ENCODE measurements around the gene ADCY9.
A peak's percentile ranks its signal among the peaks of the same experiment; 100 is the strongest.
"Not testable (repeated sequence)": the region's sequence is repeated elsewhere in the genome, so short reads cannot be mapped to it uniquely, and the experiment has no call there.

The ADCY9 gene

DNA sequence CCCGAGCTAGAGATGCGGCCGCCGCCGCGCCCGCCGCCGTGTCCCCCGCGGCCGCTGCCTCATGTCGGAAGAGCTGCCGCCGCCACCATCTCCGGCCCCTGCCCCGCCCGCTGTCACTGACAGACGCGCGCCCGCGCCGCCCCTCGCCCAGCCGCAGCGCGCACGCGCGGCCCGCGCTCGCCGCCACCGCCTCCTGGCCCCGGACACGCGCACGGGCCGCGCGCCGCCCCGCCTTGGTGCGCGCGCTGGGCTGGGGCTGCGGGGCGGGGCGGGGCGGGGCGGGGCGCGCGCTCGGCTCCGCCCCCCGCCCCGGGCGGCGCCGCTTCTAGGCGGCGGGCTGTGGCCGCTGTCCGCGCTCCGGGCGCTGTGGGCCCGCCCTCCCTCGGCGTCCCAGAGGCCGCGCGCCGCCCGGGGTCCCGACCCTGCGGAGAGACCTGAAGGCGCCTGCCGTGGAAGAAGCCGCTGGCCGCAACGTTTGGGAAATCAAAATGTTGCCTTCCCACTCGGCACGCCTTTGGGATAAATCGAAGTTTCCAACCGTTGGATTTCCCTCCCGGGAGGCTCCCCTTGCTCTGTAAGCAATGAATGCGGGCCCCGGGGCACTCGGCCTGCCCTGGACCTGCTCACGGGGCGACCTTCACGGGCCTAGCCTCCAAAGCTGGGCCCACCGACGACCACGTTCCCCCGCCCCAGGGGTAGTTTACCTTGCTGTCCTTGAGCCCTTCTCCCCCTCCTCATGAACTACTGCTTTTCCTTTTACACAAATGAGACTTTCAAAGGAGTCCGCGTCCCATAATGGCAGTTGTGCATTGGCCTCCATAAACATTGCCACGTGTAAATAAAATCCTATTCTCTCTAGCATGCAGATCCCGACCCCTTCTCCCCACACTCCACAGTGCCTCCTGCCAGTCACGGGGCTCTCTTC lies at the start of gene ADCY9:
TSS of gene ADCY9 (minus strand) at position 118 of the 925 bp plus-strand sequence. CDS start 1,000 bp downstream, outside the sequence.
- ATAC-seq = peak; percentile 70 to 72

DNA sequence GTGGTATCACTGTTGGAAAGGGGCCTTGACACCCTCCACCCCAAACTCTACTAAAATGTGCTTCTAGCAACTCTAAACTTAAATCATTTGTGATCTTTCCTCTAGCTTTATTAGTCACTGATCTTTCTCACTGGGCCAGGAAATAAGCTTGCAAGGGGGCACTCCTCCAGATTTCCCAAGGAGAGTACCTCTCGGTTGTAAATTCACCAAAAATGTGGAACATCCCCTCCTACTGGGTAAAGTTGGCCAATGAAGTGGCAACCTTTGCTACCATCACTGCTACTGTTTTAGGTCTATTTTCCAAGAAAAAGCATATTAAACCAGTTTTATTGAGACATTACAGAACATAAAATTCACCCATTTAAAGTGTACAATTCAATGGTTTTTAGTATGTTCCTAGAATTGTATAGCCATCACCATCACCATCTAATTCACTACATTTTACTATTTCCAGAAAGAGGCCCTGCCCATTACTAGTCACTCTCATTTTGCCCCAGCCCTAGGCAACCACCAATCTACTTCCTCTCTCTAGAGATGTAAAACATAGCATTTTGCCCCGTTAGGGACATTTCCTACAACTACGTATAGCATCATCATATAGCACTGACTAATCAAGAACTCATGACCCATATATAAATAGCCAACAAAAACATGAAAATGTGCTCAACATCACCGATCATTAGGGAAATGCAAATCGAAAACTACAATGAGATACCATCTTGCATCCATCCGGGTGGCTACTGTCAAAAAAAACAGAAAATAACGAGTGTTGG lies 44.6 kb upstream of the ADCY9 start:
- peak in 1 of 2 donors; percentile 43 for ATAC-seq

DNA sequence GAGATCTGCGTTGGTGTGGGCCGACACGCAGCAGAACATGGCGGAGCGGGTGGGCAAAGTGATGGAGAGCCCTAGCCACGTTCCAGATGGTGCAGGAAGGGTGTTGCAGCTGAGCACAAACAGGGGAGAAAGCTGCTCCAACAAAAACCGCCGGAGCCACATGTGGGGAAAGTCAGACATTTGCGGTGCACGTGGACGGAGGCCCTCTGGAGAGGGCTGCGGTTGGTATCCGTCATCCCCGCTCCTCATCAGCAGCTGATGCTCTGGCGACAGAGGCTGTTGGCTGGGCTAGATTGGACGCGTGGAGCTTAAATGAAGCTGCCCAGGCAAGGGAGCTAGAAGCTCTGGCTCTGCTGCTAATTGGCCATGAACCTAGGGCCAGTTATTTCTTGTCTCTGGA lies 43.5 kb upstream of the ADCY9 start:
- no peak for ATAC-seq

DNA sequence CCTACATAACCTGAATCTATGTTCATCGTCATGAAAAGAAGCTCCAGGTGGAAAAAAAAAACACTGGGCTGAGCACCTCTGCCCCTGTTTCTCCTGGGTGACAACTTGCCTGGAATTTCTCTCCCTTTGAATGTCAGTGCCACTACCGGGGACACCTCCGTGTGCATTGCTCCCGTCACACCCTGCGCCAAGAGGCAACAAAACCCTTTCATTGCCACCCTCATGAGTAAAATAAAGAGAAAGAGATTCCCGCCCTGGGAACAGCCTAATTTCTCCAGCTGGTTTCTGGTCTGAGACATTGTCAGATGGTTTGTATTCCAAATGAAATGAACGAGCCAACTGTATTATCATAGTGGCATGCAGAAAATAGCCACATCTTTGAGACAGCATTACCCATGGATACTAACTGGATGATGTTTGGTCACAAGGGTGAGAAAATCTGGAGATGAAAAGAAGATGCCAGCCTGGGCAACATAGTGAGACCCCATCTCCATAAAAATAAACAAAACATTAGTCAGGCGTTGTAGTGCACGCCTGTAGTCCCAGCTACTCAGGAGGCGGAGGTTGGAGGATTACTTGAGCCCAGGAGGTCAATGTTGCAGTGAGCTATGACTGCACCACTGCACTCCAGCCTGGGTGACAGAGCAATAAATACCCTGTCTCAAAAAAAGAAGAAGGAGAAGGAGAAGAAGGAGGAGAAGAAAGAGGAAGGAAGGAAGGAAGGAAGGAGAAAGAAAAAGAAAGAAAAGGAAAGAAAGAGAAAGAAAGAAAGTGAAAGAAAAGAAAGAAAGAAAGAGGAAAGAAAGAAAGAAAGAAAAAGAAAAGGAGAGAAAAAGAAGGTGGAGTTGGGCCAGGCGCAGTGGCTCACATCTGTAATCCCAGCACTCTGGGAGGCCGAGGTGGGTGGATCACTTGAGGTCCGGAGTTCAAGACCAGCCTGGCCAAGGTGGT lies 42.2 kb upstream of the ADCY9 start:
- no peak for ATAC-seq

DNA sequence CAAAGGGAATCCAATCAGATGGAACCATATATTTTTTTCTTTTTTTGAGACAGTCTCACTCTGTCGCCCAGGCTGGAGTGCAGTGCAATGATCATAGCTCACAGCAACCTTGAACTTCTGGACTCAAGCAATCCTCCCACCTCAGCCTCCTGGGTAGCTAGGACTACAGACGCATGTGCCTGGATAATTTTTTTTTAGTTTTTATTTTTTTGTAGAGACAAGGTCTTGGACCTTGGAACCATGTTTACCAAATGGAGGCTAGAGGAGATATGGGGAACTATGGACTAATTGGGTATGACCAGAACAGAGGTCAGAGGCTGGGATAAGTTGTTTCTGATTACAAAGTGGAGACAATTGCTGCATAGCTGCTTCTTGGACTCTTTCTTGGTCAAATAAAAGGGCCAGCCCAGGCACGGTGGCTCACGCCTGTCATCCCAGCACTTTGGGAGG lies 41.2 kb upstream of the ADCY9 start:
- ATAC-seq = no peak

DNA sequence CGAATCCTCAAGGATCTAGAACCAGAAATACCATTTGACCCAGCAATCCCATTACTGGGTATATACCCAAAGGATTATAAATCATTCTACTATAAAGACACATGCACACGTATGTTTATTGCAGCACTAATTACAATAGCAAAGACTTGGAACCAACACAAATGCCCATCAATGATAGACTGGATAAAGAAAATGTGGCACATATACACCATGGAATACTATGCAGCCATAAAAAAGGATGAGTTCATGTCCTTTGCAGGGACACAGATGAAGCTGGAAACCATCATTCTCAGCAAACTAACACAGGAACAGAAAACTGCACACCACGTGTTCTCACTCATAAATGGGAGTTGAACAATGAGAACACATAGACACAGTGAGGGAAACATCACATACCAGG lies 40.3 kb upstream of the ADCY9 start:
- ATAC-seq = not testable (repeated sequence)

DNA sequence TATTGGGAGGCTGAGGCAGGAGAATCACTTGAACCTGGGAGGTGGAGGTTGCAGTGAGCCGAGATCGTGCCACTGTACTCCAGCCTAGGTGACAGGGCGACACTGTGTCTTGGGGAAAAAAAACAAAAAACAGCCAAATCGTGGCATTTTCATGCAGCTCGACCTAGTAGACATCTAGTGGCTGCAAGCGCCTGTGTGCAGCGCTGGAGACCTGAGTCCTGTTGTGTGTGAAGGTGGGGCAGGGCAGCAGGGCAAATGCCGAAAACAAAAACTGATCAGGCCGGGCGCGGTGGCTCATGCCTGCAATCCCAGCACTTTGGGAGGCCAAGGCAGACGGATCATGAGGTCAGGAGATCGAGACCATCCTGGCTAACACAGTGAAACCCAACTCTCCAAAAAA lies 37.1 kb upstream of the ADCY9 start:
- ATAC-seq = not testable (repeated sequence)

DNA sequence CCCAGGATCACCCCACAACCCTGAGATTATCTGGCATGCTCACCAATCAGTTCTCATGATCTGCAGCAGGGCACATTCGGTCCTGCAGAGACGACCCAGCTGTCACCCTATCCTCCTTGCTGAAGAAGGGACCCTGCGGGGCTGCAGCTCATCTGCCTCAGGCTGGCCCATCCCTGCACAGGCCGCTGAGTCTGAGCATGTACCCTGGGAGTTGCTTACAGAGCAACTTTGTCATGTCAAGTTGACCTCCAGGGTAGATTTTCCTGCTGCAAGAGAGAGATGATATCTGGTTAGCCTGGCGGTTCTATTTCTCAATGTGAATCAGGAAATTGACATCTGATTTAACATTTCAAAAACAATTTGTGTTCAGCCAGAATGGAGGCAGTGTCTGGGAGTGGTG lies 36.0 kb upstream of the ADCY9 start:
- ATAC-seq = no peak

DNA sequence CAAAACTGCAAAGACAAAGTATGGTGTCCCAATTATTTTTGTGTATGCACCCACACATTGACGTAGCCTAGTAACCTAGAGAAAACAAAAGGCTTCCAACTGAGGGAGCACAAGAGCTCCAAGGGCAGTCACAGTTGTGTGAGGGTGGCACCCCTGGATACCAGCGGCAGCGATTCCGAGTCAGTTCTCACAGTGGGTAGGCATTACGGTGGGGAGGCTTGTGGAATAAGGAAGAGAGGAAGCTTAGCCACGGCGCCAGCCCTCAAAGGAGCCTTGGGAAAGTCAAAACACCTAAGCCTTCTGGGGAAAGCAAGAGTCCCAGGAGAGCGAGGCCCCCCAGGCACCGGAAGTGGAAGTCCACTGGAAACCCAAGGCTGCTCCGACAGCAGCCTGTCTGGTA lies 31.0 kb upstream of the ADCY9 start:
- ATAC-seq = no peak

DNA sequence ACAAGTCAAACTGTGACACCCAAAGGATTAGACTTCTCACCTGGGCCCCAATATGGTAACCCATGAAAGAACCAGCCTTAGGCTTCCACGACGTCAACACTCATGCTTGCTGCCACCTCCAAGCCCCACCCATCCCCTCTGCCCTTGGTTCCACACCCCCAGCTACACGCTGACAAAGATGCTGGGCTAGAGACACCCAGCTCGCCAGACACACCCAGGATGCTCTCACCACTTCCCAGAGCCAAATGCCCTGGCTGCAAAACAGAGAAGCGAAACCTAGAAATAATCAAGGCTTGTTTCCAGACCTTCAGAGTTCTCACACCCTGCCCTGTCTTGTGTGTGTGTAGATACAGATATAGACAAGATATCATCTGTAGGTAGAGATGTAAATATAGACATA lies 26.0 kb upstream of the ADCY9 start:
- ATAC-seq = peak in 1 of 2 donors; percentile 36

DNA sequence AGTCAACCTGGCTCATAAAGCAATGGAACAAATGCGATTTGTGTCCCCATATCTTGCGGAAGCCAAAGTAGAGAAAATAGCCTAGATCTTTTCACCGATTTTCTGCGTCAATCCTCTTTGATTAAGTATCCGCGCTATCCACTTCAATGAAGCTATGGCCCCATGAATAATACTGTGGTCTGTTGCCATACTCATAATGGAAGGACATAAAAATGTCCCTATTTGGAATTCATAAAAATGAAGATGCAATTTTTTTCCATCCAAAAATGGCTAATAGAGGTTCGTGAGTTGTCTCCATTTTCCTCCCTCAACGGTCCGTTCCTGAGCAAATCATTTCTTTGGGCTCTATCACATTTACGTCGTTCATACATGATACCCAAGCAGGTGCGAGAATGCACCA lies 25.4 kb upstream of the ADCY9 start:
- ATAC-seq = no peak

DNA sequence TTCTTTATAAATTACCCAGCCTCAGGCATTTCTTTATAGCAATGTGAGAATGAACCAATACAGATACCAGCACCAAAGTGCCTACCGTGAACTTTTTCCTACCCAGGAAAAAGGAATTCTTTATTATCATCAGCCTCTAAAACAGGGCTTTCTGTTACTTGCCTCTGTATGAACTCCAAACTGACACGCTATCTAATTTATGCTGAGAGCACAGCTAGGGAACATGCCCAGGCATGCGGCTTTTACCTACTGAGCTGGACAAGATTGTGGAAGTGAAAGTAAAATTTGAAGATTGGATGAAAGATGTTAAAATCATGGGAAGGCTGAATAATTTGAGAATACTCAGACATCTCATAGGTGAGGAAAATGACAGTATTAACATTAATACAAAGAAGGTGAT lies 24.4 kb upstream of the ADCY9 start:
- ATAC-seq = no peak

DNA sequence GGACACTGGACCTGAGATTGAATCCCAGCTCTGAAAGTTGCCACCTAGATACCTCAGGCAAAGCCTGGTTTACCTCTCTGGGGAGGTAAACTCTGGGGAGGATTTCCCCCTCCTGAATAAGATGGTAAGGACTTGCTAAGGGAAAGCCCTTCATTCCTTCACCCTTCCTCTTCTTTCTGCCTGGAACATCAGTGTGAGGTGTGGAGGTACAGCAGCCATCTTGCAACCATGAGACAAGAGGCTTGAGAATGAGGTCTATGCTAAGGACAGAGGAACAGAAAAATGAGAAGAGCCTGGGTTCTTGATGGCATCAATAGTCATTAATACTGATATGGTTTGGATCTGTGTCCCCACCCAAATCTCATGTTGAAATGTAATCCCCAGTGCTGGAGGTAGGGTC lies 23.7 kb upstream of the ADCY9 start:
- no peak for ATAC-seq

DNA sequence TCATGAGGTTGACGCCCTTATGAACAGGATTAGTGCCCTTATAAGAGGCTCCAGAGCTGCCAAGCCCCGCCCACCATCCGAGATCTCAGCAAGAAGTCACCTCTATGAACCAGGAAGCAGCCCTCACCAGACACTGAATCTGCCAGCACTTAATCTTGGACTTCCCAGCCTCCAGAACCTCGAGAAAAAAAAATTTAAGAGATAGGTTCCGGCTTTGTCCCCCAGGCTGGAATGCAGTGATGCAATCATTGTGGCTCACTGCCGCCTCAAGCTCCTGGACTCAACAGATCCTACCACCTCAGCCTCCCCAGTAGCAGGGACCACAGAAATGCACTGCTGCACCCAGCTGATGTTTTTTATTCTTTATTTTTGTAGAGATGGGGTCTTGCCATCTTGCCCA lies 22.5 kb upstream of the ADCY9 start:
- ATAC-seq = no peak

DNA sequence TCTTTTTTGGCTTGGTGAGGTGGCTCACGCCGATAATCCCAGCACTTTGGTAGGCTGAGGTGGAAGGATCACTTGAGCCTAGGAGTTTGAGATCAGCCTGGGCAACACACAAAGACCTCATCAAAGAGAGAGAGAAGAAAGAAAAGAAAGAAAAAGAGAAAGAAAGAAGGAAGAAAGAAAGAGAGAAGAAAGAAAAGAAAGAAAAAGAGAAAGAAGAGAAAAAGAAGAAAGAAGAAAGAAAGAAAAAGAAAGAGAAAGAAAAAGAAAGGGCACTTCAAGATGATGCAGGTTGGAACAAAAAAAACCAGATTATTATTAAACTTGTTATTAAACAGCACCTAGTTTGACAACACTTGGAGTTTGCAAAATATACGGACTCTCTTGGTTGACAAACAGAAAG lies 21.2 kb upstream of the ADCY9 start:
- no peak for ATAC-seq

DNA sequence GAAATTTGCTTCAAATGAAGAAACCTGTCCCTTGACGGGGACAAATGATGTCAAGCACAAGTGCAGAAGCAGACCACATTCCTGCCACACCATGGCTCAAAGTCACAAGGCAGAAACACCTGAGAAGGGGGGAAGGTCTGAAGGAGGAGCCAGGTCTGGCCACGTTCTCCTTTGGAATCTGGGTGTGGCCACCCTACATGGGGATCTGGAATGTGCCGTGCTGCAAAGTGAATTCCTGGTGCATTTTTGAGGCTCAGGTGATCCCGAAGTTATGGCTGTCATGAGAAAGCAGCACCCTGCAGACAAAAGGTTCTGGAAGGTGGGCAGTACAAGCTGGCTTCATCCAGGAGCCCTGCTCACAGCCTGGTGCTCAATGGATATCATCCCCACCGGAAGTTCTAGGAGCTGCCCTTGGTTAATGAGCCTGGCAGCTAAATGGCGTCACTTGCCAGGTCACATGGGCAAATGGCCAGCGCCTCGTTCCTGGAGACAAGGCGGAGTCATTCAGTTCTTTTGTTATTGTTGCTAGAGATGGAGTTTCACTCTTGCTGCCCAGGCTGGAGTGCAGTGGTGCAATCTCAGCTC lies 20.1 kb upstream of the ADCY9 start:
- ATAC-seq = no peak

DNA sequence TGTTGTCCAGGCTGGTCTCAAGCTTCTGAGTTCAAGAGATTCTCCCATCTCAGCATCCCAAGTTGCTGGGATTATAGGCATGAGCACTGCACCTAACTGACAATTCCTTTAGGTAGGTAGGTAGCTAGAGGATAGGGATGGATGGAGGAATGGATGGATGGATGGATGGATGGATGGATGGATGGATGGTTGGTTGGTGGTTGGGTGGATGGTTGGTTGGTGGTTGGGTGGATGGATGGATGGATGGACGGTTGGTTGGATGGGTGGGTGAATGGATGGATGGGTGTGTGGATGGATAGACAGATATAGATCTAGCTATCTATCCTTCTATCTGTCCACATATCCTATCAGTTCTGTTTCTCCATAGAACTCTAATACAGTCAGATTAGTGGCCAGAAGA lies 19.3 kb upstream of the ADCY9 start:
- ATAC-seq = no peak

DNA sequence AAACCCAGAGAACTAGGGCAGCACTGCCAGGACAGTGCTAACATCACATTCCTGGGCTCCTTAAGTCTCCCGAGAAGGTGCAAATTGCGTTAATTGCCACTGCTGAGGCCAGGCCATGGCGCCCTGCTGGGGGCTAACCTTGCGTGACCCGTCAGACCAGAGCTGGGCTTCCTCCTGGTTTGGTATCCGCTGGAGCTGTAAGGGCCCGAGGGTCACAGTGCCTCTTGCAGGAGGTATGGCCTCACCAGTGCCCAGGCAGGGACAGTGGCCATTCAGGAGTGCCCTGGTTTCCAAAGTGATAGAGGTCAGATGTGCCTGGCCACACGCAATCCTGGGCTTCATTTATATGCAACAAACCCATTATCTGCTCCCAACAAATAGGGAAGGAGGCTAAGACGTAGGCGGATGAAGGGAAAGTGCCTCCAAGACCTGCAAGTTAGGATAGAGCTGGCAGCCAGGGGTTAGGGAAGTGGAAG lies 17.7 kb upstream of the ADCY9 start:
- ATAC-seq = no peak

DNA sequence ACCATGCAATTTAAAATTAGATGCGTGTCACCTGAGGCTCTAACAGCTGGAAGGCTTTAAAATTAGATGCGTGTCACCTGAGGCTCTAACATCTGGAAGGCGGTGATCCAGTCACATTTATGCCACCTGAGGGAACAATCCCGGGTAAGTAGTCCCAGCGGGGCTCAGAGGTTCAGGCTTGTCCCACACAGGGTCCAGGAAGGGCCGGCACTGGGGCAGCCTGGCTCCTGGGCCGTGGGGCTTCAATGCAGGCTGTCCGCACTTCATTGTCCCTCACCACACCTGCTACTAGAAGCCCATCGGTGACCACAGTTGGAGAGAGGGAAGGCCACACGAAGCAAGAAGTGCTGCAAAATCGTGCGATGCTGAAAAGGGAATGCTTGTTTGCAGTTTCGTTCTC lies 15.4 kb upstream of the ADCY9 start:
- no peak for ATAC-seq

DNA sequence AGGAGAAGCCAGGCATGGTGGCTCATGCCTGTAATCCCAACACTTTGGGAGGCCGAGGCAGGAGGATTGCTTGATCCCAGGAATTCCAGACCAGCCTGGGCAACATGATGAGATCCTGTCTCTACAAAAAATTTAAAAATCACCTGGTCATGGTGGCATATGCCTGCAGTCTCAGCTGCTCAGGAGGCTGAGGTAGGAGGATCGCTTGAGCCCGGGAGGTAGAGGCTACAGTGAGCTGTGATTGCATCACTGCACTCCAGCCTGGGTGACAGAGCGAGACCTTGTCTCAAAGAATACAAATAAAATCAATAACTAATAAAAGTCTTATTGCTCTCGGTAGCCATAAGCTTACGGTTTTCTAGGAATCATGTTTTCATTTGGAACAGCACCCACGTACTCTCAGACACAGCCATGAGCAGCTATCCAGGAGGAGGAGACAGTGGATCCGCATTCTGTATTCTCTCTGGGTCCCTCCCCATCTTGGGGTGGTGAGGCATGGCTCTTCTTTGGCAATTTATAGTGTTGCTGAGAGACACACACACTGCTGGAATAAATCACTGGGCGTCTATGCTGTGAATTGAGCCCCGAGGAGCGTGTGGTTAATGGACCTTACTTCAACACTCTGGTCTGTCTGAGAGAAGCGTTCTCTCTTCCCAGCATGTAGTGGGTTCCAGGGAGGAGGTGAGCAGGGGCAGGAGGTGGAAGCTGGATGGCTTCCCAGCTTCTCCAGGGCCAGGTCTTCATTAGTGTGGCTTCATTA lies 8.5 kb upstream of the ADCY9 start:
- no peak for ATAC-seq

DNA sequence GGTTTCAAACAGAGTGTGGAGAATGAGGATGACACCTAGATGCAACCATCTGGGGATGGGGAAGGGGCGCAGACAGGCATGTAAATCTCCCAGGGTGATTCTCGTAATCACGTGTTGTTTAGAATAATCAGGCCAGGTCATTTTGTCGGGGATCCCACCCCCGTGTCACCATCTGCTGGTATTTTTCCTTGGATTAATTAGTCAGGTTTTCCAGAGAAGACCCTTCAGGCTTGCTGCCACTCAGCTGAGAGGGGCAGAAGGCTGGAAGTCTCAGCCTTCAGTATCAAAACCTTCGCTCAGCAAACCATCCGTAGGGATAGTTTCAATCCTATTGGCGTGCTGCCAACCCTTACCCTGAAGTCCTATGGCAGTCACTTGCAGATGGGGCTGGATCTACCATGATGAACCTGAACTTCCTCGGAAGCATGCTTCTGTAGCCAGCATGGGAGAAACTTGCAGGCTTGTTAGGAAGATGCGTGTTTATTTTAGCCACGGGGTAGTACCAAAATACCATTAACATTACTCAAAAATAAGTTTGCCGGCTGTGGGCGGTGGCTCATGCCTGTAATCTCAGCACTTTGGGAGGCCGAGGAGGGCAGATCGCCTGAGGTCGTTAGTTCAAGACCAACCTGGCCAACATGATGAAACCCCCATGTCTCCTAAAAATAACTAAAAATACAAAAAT lies 7.5 kb upstream of the ADCY9 start:
- ATAC-seq = no peak

Data from activated CD4-positive, CD25-positive, alpha-beta regulatory T cell treated with anti-CD3 and anti-CD28 coated beads, Interleukin-2, amount 50 U/mL, for 24 hours (primary cell).